HG02623 (cell line): ENCODE data around the gene ADAD2.

ENCODE experiments used
- ATAC-seq: cut with Tn5 transposase; IDR thresholded peaks from one replicate; pipeline ENCODE4 v1.9.1; 2021; ENCODE audit warnings: moderate library complexity; ENCODE audit not compliant: unreplicated experiment

Gene ADAD2

DNA sequence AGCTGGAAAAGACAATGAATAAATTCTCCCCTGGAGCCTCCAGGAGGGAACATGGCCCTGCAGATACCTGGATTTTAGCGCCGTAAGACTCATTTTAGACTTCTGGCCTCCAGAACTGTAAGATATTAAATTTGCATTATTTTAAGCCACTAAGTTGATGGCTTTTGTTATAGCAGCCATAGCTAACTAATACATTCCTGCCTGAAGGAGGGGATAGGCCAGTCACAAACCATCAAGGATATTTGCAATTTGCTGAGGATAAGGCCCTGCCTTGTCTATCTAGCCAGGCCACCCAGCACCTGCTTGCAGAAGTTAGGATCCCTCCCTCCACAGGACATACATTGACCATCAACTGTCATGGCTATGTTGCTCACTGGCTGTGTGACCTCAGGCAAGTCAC is 53.8 kb downstream of the ADAD2 start:
- no peak for ATAC-seq

DNA sequence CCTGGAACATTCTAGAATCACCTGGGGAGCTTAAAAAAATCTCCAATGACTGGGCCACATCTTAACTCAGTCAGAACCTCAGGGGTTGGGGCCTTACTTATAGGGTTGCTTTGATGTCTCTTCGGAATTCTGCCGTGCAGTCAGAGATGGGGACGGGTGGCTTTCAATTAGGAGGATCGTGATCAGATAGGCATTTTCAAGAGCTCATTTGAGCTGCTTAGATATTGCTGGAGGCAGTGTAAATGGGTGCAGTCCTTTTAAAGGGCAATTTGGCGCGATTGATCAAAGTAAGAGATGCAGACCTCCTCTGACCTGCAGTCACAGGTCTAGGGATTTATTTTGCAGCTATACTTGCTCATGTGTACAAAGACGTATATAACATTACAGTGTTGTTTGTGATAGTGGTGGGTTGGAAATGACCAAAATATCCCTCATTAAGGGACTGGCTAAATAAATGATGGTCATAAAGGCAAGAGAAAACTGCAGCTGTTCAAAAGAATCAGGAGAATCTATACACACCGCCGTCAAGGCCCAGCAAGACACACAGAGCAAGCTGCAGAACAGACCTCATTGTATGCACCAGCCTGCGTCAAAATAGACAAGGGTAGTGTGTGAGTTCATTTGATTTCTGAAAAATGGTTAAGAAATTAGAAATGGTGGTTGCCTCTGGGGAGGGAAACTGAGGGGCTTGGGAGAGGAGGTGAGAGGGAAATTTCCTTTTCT is 55.2 kb downstream of the ADAD2 start:
- ATAC-seq, result no peak

DNA sequence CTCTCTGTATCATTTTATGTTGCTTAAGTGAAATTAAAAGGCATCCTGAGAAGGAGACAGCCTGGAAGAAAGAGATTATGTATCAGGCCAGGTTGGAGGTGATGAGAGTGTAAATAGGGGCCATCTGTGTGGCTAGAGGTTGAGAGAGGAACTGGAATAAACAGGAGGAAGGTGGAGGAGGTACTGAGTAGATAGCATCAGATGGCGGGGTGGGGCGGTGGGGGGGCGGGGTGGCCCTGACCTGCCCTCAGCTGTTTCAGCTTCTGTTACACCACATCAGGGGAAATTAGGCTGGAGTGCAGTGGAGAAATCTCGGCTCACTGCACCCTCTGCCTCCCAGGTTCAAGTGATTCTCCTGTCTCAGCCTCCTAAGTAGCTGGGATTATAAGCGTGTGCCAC is 55.7 kb downstream of the ADAD2 start:
- ATAC-seq, result no peak
